Neural progenitor cell (in vitro differentiated cells): ENCODE measurements around the gene RPS6KA2. TPM values are rescaled to one million over a fixed set of nuclear protein-coding genes. Genes with fewer than 3 reads are reported as not detected.

ENCODE experiments used
- DNase-seq: peaks from one replicate; pipeline ENCODE4 v3.0.0-alpha.2; 2016; ENCODE audit warnings: low spot score
- H2AFZ ChIP-seq: fragments of 200-600 bp; sonication (generic); replicated peaks from 2 replicates; pipeline ENCODE4 v1.6.1; 2016; ENCODE audit warnings: antibody characterized with exemption
- H3F3A ChIP-seq: fragments of 200-600 bp; sonication (generic); 2 replicates; pipeline ENCODE4 v1.6.1; 2016; ENCODE audit warnings: antibody characterized with exemption, low read depth
- H3K27ac ChIP-seq: fragments of 200-600 bp; sonication (generic); 2 replicates; pipeline ENCODE4 v1.5.1; 2016; ENCODE audit warnings: mild to moderate bottlenecking
- H3K27me3 ChIP-seq: fragments of 200-600 bp; sonication (generic); 2 replicates; pipeline ENCODE4 v1.6.1; 2016; ENCODE audit warnings: mild to moderate bottlenecking, moderate library complexity
- H3K36me3 ChIP-seq: fragments of 200-600 bp; sonication (generic); 2 replicates; pipeline ENCODE4 v1.5.1; 2016
- H3K4me1 ChIP-seq: fragments of 200-600 bp; sonication (generic); 2 replicates; pipeline ENCODE4 v1.6.1; 2016; ENCODE audit warnings: mixed run types
- H3K4me2 ChIP-seq: fragments of 200-600 bp; sonication (generic); 2 replicates; pipeline ENCODE4 v1.6.1; 2016
- H3K4me3 ChIP-seq: fragments of 200-600 bp; sonication (generic); 2 replicates; pipeline ENCODE4 v1.5.1; 2016
- H3K79me2 ChIP-seq: fragments of 200-600 bp; sonication (generic); 2 replicates; pipeline ENCODE4 v1.6.1; 2016; ENCODE audit warnings: low read depth
- H3K9ac ChIP-seq: fragments of 200-600 bp; sonication (generic); 2 replicates; pipeline ENCODE4 v1.6.1; 2016
- H3K9me3 ChIP-seq: fragments of 200-600 bp; sonication (generic); 2 replicates; pipeline ENCODE4 v1.5.1; 2016; ENCODE audit warnings: low read depth
- H4K20me1 ChIP-seq: fragments of 200-600 bp; sonication (generic); 2 replicates; pipeline ENCODE4 v1.6.1; 2016; ENCODE audit warnings: low read depth
- H3K27ac Mint-ChIP-seq: 3 replicates; pipeline ENCODE4 v1.8.0; 2021; ENCODE audit warnings: mixed read lengths
- H3K27me3 Mint-ChIP-seq: 2 replicates; pipeline ENCODE4 v1.8.0; 2022; ENCODE audit warnings: low read depth, mild to moderate bottlenecking, inconsistent platforms, moderate library complexity, mixed read lengths; ENCODE audit not compliant: insufficient read depth
- H3K36me3 Mint-ChIP-seq: 3 replicates; pipeline ENCODE4 v1.8.0; 2021; ENCODE audit warnings: mixed read lengths
- H3K4me1 Mint-ChIP-seq: 3 replicates; pipeline ENCODE4 v1.8.0; 2021; ENCODE audit warnings: mixed read lengths
- H3K4me3 Mint-ChIP-seq: 3 replicates; pipeline ENCODE4 v1.8.0; 2021; ENCODE audit warnings: mild to moderate bottlenecking, moderate library complexity, mixed read lengths
- H3K9me3 Mint-ChIP-seq: 3 replicates; pipeline ENCODE4 v1.8.0; 2020; ENCODE audit warnings: mixed read lengths
- CTCF ChIP-seq: fragments of 200-600 bp; sonication (generic); IDR thresholded peaks from 2 replicates; pipeline ENCODE4 v1.5.1; 2017; ENCODE audit warnings: antibody characterized with exemption, mild to moderate bottlenecking
- EZH2 ChIP-seq: fragments of 200-600 bp; sonication (generic); IDR thresholded peaks from 2 replicates; pipeline ENCODE4 v1.6.1; 2017; ENCODE audit warnings: antibody characterized with exemption, mild to moderate bottlenecking, moderate library complexity
- EZH2phosphoT487 ChIP-seq: fragments of 200-600 bp; sonication (generic); IDR thresholded peaks from 2 replicates; pipeline ENCODE4 v1.6.1; 2017; ENCODE audit warnings: antibody characterized with exemption
- total RNA-seq: library from RNA; depleted of rRNA; stranded (reverse); fragments of >200 nt; gene quantifications from 2 replicates; pipeline ENCODE4 v1.2.3, GENCODE V29; 2015; ENCODE audit warnings: low replicate concordance

The RPS6KA2 gene
- total RNA-seq, 1 donor from 2014 or later, result 8.2 TPM

GRCh38 chr6:166639921-166640320, 12.9 kb upstream of the RPS6KA2 start:
- Histone ChIP-seq H3K4me3 (no peak overlapping the region), H3K36me3 (no peaks in the 10 kb centered on the region), H2AFZ (no peak overlapping the region), H3K27ac (no peak overlapping the region), H3K27me3 (no peaks in the 10 kb centered on the region), H4K20me1 (no peaks in the 10 kb centered on the region), H3K4me2 (no peak overlapping the region), H3K4me1 (no peaks in the 10 kb centered on the region), H3K9ac (no peak overlapping the region), H3F3A (no peaks in the 10 kb centered on the region), H3K9me3 (no peaks in the 10 kb centered on the region), H3K79me2 (no peaks in the 10 kb centered on the region)
- Mint-ChIP-seq H3K9me3 (peaks cover 5% of the 10 kb centered on the region), H3K36me3 (no peaks in the 10 kb centered on the region), H3K27me3 (peaks cover 3% of the 10 kb centered on the region), H3K4me1 (no peaks in the 10 kb centered on the region), H3K27ac (no peak overlapping the region), H3K4me3 (no peak overlapping the region)
- TF ChIP-seq CTCF (no peak), EZH2phosphoT487 (no peak), EZH2 (no peak)
- no peak for DNase-seq

DNA sequence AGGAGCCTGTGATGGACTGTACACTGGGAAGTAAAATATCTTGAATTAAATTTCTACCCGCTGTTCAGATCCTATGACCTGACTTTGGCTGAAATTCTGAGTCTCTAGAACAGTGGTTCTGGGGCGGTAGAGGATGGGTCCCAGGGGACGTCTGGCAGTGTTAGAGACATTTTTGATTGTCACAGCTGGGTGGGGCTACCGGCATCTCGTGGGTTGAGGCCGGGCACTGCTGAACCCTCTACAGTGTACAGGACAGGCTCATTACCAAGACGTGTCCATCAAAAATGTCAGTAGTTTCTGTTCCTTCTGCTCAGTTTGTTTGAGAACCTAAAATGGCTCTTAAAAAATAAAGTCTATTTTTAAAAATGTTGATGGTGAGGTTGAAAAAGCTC, 11.5 kb upstream of the RPS6KA2 start:
- Mint-ChIP-seq H3K4me1 (no peaks in the 10 kb centered on the region), H3K27me3 (peaks cover 3% of the 10 kb centered on the region), H3K27ac (no peak overlapping the region), H3K9me3 (peaks cover 5% of the 10 kb centered on the region), H3K4me3 (no peak overlapping the region), H3K36me3 (no peaks in the 10 kb centered on the region)
- H3K9me3 ChIP-seq, result no peaks in the 10 kb centered on the region
- no peak overlapping the region for H2AFZ ChIP-seq
- no peak overlapping the region for H3K4me2 ChIP-seq
- H3F3A ChIP-seq, result no peaks in the 10 kb centered on the region
- no peak overlapping the region for H3K4me3 ChIP-seq
- no peak overlapping the region for H3K9ac ChIP-seq
- no peak for DNase-seq
- no peaks in the 10 kb centered on the region for H3K27me3 ChIP-seq
- no peaks in the 10 kb centered on the region for H4K20me1 ChIP-seq
- H3K36me3 ChIP-seq, result no peaks in the 10 kb centered on the region
- no peak overlapping the region for H3K27ac ChIP-seq
- no peaks in the 10 kb centered on the region for H3K79me2 ChIP-seq
- TF ChIP-seq CTCF (no peak), EZH2 (no peak), EZH2phosphoT487 (no peak)
- no peaks in the 10 kb centered on the region for H3K4me1 ChIP-seq

- H3K36me3 ChIP-seq, result no peaks in the 10 kb centered on the region
- DNase-seq, result no peak
- H3K27me3 Mint-ChIP-seq, result peaks cover 3% of the 10 kb centered on the region
Observed at GRCh38 chr6:166637812-166638572, 10.9 kb upstream of the RPS6KA2 start.

More at GRCh38 chr6:166637812-166638572, 10.9 kb upstream of the RPS6KA2 start:
- no peak overlapping the region for H3K4me2 ChIP-seq
- no peaks in the 10 kb centered on the region for H3K36me3 Mint-ChIP-seq
- H3K4me3 ChIP-seq, result no peak overlapping the region
- H3K79me2 ChIP-seq, result no peaks in the 10 kb centered on the region
- no peak overlapping the region for H3K27ac Mint-ChIP-seq
- H3K9me3 ChIP-seq, result no peaks in the 10 kb centered on the region
- H3K9me3 Mint-ChIP-seq, result peaks cover 5% of the 10 kb centered on the region
- H4K20me1 ChIP-seq, result no peaks in the 10 kb centered on the region
- H3K27me3 ChIP-seq, result no peaks in the 10 kb centered on the region
- TF ChIP-seq EZH2phosphoT487 (no peak), CTCF (no peak)
- no peak overlapping the region for H2AFZ ChIP-seq
- H3K4me1 Mint-ChIP-seq, result no peaks in the 10 kb centered on the region
- no peak overlapping the region for H3K9ac ChIP-seq
- H3K4me3 Mint-ChIP-seq, result no peak overlapping the region
- H3F3A ChIP-seq, result no peaks in the 10 kb centered on the region
- no peaks in the 10 kb centered on the region for H3K4me1 ChIP-seq
- H3K27ac ChIP-seq, result no peak overlapping the region
